Neural progenitor cell (in vitro differentiated cells): Measurements from ENCODE around the gene USF2. TPM values are rescaled to one million over a fixed set of nuclear protein-coding genes. Genes with fewer than 3 reads are reported as not detected.

ENCODE experiments used
- DNase-seq: peaks from one replicate; pipeline ENCODE4 v3.0.0-alpha.2; 2016; ENCODE audit warnings: low spot score
- H2AFZ ChIP-seq: fragments of 200-600 bp; sonication (generic); replicated peaks from 2 replicates; pipeline ENCODE4 v1.6.1; 2016; ENCODE audit warnings: antibody characterized with exemption
- H3F3A ChIP-seq: fragments of 200-600 bp; sonication (generic); 2 replicates; pipeline ENCODE4 v1.6.1; 2016; ENCODE audit warnings: antibody characterized with exemption, low read depth
- H3K27ac ChIP-seq: fragments of 200-600 bp; sonication (generic); 2 replicates; pipeline ENCODE4 v1.5.1; 2016; ENCODE audit warnings: mild to moderate bottlenecking
- H3K27me3 ChIP-seq: fragments of 200-600 bp; sonication (generic); 2 replicates; pipeline ENCODE4 v1.6.1; 2016; ENCODE audit warnings: mild to moderate bottlenecking, moderate library complexity
- H3K36me3 ChIP-seq: fragments of 200-600 bp; sonication (generic); 2 replicates; pipeline ENCODE4 v1.5.1; 2016
- H3K4me1 ChIP-seq: fragments of 200-600 bp; sonication (generic); 2 replicates; pipeline ENCODE4 v1.6.1; 2016; ENCODE audit warnings: mixed run types
- H3K4me2 ChIP-seq: fragments of 200-600 bp; sonication (generic); 2 replicates; pipeline ENCODE4 v1.6.1; 2016
- H3K4me3 ChIP-seq: fragments of 200-600 bp; sonication (generic); 2 replicates; pipeline ENCODE4 v1.5.1; 2016
- H3K79me2 ChIP-seq: fragments of 200-600 bp; sonication (generic); 2 replicates; pipeline ENCODE4 v1.6.1; 2016; ENCODE audit warnings: low read depth
- H3K9ac ChIP-seq: fragments of 200-600 bp; sonication (generic); 2 replicates; pipeline ENCODE4 v1.6.1; 2016
- H3K9me3 ChIP-seq: fragments of 200-600 bp; sonication (generic); 2 replicates; pipeline ENCODE4 v1.5.1; 2016; ENCODE audit warnings: low read depth
- H4K20me1 ChIP-seq: fragments of 200-600 bp; sonication (generic); 2 replicates; pipeline ENCODE4 v1.6.1; 2016; ENCODE audit warnings: low read depth
- H3K27ac Mint-ChIP-seq: 3 replicates; pipeline ENCODE4 v1.8.0; 2021; ENCODE audit warnings: mixed read lengths
- H3K27me3 Mint-ChIP-seq: 2 replicates; pipeline ENCODE4 v1.8.0; 2022; ENCODE audit warnings: low read depth, mild to moderate bottlenecking, inconsistent platforms, moderate library complexity, mixed read lengths; ENCODE audit not compliant: insufficient read depth
- H3K36me3 Mint-ChIP-seq: 3 replicates; pipeline ENCODE4 v1.8.0; 2021; ENCODE audit warnings: mixed read lengths
- H3K4me1 Mint-ChIP-seq: 3 replicates; pipeline ENCODE4 v1.8.0; 2021; ENCODE audit warnings: mixed read lengths
- H3K4me3 Mint-ChIP-seq: 3 replicates; pipeline ENCODE4 v1.8.0; 2021; ENCODE audit warnings: mild to moderate bottlenecking, moderate library complexity, mixed read lengths
- H3K9me3 Mint-ChIP-seq: 3 replicates; pipeline ENCODE4 v1.8.0; 2020; ENCODE audit warnings: mixed read lengths
- EZH2 ChIP-seq: fragments of 200-600 bp; sonication (generic); IDR thresholded peaks from 2 replicates; pipeline ENCODE4 v1.6.1; 2017; ENCODE audit warnings: antibody characterized with exemption, mild to moderate bottlenecking, moderate library complexity
- EZH2phosphoT487 ChIP-seq: fragments of 200-600 bp; sonication (generic); IDR thresholded peaks from 2 replicates; pipeline ENCODE4 v1.6.1; 2017; ENCODE audit warnings: antibody characterized with exemption
- total RNA-seq: library from RNA; depleted of rRNA; stranded (reverse); fragments of >200 nt; gene quantifications from 2 replicates; pipeline ENCODE4 v1.2.3, GENCODE V29; 2015; ENCODE audit warnings: low replicate concordance
- TF ChIP-seq, protein P1 (sequence below): fragments of 200-600 bp; sonication (generic); IDR thresholded peaks from 2 replicates; pipeline ENCODE4 v1.5.1; 2017; ENCODE audit warnings: antibody characterized with exemption, mild to moderate bottlenecking

USF2 gene
- total RNA-seq, 1 donor from 2014 or later: 46.8 TPM

DNA sequence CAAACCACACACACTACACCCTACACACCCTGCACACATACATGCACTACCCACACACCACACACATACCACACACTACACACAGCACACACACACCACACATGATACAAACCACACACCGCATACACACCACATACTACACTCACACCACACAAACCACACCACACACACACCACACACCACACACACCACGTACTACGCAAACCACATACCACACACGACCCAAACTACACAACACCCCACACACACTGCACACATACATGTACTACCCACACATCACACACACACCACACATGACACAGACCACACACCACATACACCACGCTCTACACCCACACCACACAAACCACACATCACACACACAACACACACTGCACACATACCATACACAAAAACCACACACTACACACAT is 29.8 kb downstream of the USF2 start:
- Histone ChIP-seq H2AFZ (no peak overlapping the region), H3K27me3 (no peaks in the 10 kb centered on the region), H4K20me1 (no peaks in the 10 kb centered on the region), H3K79me2 (no peaks in the 10 kb centered on the region), H3K27ac (no peak overlapping the region), H3K9me3 (no peaks in the 10 kb centered on the region), H3K4me2 (no peak overlapping the region), H3K9ac (no peak overlapping the region), H3K4me3 (no peak overlapping the region), H3F3A (peaks cover 21% of the 10 kb centered on the region), H3K36me3 (no peaks in the 10 kb centered on the region), H3K4me1 (no peaks in the 10 kb centered on the region)
- no peaks in the 10 kb centered on the region for H3K4me1 Mint-ChIP-seq
- no peaks in the 10 kb centered on the region for H3K36me3 Mint-ChIP-seq
- no peak overlapping the region for H3K27ac Mint-ChIP-seq
- DNase-seq: no peak
- TF ChIP-seq EZH2phosphoT487: no peak
- TF ChIP-seq EZH2: no peak
- TF ChIP-seq, protein P1, sequence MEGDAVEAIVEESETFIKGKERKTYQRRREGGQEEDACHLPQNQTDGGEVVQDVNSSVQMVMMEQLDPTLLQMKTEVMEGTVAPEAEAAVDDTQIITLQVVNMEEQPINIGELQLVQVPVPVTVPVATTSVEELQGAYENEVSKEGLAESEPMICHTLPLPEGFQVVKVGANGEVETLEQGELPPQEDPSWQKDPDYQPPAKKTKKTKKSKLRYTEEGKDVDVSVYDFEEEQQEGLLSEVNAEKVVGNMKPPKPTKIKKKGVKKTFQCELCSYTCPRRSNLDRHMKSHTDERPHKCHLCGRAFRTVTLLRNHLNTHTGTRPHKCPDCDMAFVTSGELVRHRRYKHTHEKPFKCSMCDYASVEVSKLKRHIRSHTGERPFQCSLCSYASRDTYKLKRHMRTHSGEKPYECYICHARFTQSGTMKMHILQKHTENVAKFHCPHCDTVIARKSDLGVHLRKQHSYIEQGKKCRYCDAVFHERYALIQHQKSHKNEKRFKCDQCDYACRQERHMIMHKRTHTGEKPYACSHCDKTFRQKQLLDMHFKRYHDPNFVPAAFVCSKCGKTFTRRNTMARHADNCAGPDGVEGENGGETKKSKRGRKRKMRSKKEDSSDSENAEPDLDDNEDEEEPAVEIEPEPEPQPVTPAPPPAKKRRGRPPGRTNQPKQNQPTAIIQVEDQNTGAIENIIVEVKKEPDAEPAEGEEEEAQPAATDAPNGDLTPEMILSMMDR: no peak
- H3K4me3 Mint-ChIP-seq: no peak overlapping the region
- H3K27me3 Mint-ChIP-seq: peaks cover 5% of the 10 kb centered on the region
- no peaks in the 10 kb centered on the region for H3K9me3 Mint-ChIP-seq

- TF ChIP-seq EZH2 (no peak), EZH2phosphoT487 (no peak)
- TF ChIP-seq, protein P1: no peak
- Mint-ChIP-seq H3K36me3 (no peaks in the 10 kb centered on the region), H3K4me1 (peaks cover 2% of the 10 kb centered on the region), H3K9me3 (no peaks in the 10 kb centered on the region), H3K4me3 (no peak overlapping the region), H3K27ac (no peak overlapping the region), H3K27me3 (peaks cover 6% of the 10 kb centered on the region)
- H2AFZ ChIP-seq: no peak overlapping the region
- H3K9ac ChIP-seq: no peak overlapping the region
- no peak overlapping the region for H3K27ac ChIP-seq
- H3K4me3 ChIP-seq: no peak overlapping the region
- H3F3A ChIP-seq: peaks cover 21% of the 10 kb centered on the region
- DNase-seq: no peak
- H3K27me3 ChIP-seq: no peaks in the 10 kb centered on the region
- no peaks in the 10 kb centered on the region for H3K4me1 ChIP-seq
- H3K36me3 ChIP-seq: no peaks in the 10 kb centered on the region
- no peak overlapping the region for H3K4me2 ChIP-seq
- no peaks in the 10 kb centered on the region for H4K20me1 ChIP-seq
- H3K79me2 ChIP-seq: no peaks in the 10 kb centered on the region
- no peaks in the 10 kb centered on the region for H3K9me3 ChIP-seq
These were observed 31.0 kb downstream of the USF2 start for GRCh38 chr19:35299523-35300338.

DNA sequence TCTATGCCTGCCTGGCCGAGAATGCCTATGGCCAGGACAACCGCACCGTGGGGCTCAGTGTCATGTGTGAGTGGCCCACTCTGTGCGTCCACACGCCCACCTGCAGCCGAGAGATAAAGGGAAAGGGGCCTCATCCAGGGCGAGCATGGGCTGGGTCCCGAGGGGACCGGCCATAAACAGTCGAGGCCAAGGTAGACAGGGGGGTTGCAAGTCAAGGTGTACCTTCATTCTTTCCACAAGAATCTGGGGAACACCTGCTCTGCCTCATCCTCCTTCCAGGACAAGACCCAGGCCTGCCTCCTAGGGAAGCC is 31.5 kb downstream of the USF2 start:
- Histone ChIP-seq H3K4me2 (no peak overlapping the region), H3K27me3 (no peaks in the 10 kb centered on the region), H3K79me2 (no peaks in the 10 kb centered on the region), H3F3A (peaks cover 21% of the 10 kb centered on the region), H3K4me1 (no peaks in the 10 kb centered on the region), H3K36me3 (no peaks in the 10 kb centered on the region), H3K9ac (no peak overlapping the region), H4K20me1 (no peaks in the 10 kb centered on the region), H3K9me3 (no peaks in the 10 kb centered on the region), H3K4me3 (no peak overlapping the region), H2AFZ (no peak overlapping the region), H3K27ac (no peak overlapping the region)
- DNase-seq: no peak
- no peak overlapping the region for H3K4me3 Mint-ChIP-seq
- TF ChIP-seq, protein P1: no peak
- TF ChIP-seq EZH2phosphoT487 (no peak), EZH2 (no peak)
- H3K27ac Mint-ChIP-seq: no peak overlapping the region
- H3K36me3 Mint-ChIP-seq: no peaks in the 10 kb centered on the region
- H3K9me3 Mint-ChIP-seq: no peaks in the 10 kb centered on the region
- H3K4me1 Mint-ChIP-seq: peaks cover 2% of the 10 kb centered on the region
- peaks cover 6% of the 10 kb centered on the region for H3K27me3 Mint-ChIP-seq
